Endodermal cell (in vitro differentiated cells): ENCODE data around the gene PDE4D. TPM values are rescaled to one million over a fixed set of nuclear protein-coding genes. Genes with fewer than 3 reads are reported as not detected.

ENCODE experiments used
- DNase-seq: peaks from one replicate; pipeline ENCODE4 v3.0.0-alpha.2; 2017
- H3K27ac ChIP-seq: 2 replicates; pipeline ENCODE4 v1.5.1; 2013; ENCODE audit warnings: mild to moderate bottlenecking, low read depth, low read length, moderate library complexity
- H3K27me3 ChIP-seq: 2 replicates; pipeline ENCODE4 v1.6.1; 2013; ENCODE audit warnings: mild to moderate bottlenecking, low read length, moderate library complexity; ENCODE audit not compliant: insufficient read depth, control insufficient read depth, poor library complexity, severe bottlenecking
- H3K36me3 ChIP-seq: 2 replicates; pipeline ENCODE4 v1.7.0; 2013; ENCODE audit warnings: mild to moderate bottlenecking, low read length, moderate library complexity; ENCODE audit not compliant: control insufficient read depth, insufficient read depth
- H3K4me1 ChIP-seq: one replicate; pipeline ENCODE4 v1.7.0; 2013; ENCODE audit warnings: low read length; ENCODE audit not compliant: control insufficient read depth, insufficient read depth
- H3K4me3 ChIP-seq: 2 replicates; pipeline ENCODE4 v1.5.1; 2013; ENCODE audit warnings: mild to moderate bottlenecking, low read length, moderate library complexity
- H3K9ac ChIP-seq: 2 replicates; pipeline ENCODE4 v1.6.1; 2013; ENCODE audit warnings: mild to moderate bottlenecking, low read length, moderate library complexity; ENCODE audit not compliant: poor library complexity, severe bottlenecking; ENCODE audit errors: extremely low read depth
- H3K9me3 ChIP-seq: 2 replicates; pipeline ENCODE4 v1.6.1; 2013; ENCODE audit warnings: mild to moderate bottlenecking, low read length, moderate library complexity; ENCODE audit not compliant: control insufficient read depth
- H3K27ac Mint-ChIP-seq: 2 replicates; pipeline ENCODE4 v1.8.0; 2020; ENCODE audit warnings: mixed read lengths
- H3K27me3 Mint-ChIP-seq: 2 replicates; pipeline ENCODE4 v1.8.0; 2021; ENCODE audit warnings: mild to moderate bottlenecking, mixed read lengths; ENCODE audit not compliant: insufficient read depth
- H3K36me3 Mint-ChIP-seq: 2 replicates; pipeline ENCODE4 v1.8.0; 2020; ENCODE audit warnings: low read depth, mixed read lengths
- H3K4me1 Mint-ChIP-seq: 2 replicates; pipeline ENCODE4 v1.8.0; 2020; ENCODE audit warnings: mixed read lengths
- H3K4me3 Mint-ChIP-seq: 2 replicates; pipeline ENCODE4 v1.8.0; 2020; ENCODE audit warnings: mild to moderate bottlenecking, moderate library complexity, mixed read lengths
- H3K9me3 Mint-ChIP-seq: 2 replicates; pipeline ENCODE4 v1.8.0; 2020; ENCODE audit warnings: mild to moderate bottlenecking, mixed read lengths
- CTCF ChIP-seq: fragments of 200-600 bp; sonication (generic); conservative IDR thresholded peaks from 2 replicates; pipeline ENCODE4 v1.5.0; 2021; ENCODE audit warnings: antibody characterized with exemption, mild to moderate bottlenecking
- WGBS, 2 experiments: methylation state at CpG; one replicate each; pipeline versions ENCODE4 v1.1.5 to v1.1.7; 2013; ENCODE audit warnings: missing lambda C conversion rate in 2 of 2, mixed read lengths in 1 of 2; ENCODE audit not compliant: insufficient coverage in 1 of 2, insufficient read length in 1 of 2; 5-methylcytosine and 5-hydroxymethylcytosine counted together
- total RNA-seq, 2 donors: library from RNA; stranded (reverse); fragmentation: NEBNext Ultra II Directional in 1 of 2; extraction: Animal tissue kit (Norgen Biotek cat#: 25700) in 1 of 2; gene quantifications; 2 replicates in 1 of 2; 3 replicates in 1 of 2; pipeline ENCODE4 v1.2.1, GENCODE V29; 2021

The PDE4D gene
- total RNA-seq, 2 donors from 2014 or later = 9.2 to 11.4 TPM

GRCh38 chr5:59608745-59609144 lies 284.8 kb downstream of the PDE4D start:
- 83 to 93% methylated on average over 1 to 2 of the region's 2 CpGs for WGBS, 2 experiments
- H3K36me3 ChIP-seq = no peaks in the 10 kb centered on the region
- no peak overlapping the region for H3K4me3 ChIP-seq
- no peaks in the 10 kb centered on the region for H3K4me1 ChIP-seq
- Mint-ChIP-seq H3K36me3 (no peaks in the 10 kb centered on the region), H3K27ac (no peak overlapping the region), H3K4me1 (peaks cover 11% of the 10 kb centered on the region), H3K27me3 (no peaks in the 10 kb centered on the region), H3K4me3 (no peak overlapping the region), H3K9me3 (no peaks in the 10 kb centered on the region)
- no peaks in the 10 kb centered on the region for H3K27me3 ChIP-seq
- no peak for DNase-seq
- H3K9ac ChIP-seq = no peak overlapping the region
- H3K27ac ChIP-seq = no peak overlapping the region
- TF ChIP-seq CTCF = no peak
- H3K9me3 ChIP-seq = no peaks in the 10 kb centered on the region

GRCh38 chr5:59607138-59607765 lies 286.3 kb downstream of the PDE4D start:
- Histone ChIP-seq H3K9ac (no peak overlapping the region), H3K27ac (no peak overlapping the region), H3K9me3 (no peaks in the 10 kb centered on the region), H3K4me1 (no peaks in the 10 kb centered on the region), H3K27me3 (no peaks in the 10 kb centered on the region), H3K4me3 (no peak overlapping the region), H3K36me3 (no peaks in the 10 kb centered on the region)
- TF ChIP-seq CTCF = no peak
- Mint-ChIP-seq H3K4me3 (no peak overlapping the region), H3K4me1 (peaks cover 11% of the 10 kb centered on the region), H3K9me3 (no peaks in the 10 kb centered on the region), H3K27me3 (no peaks in the 10 kb centered on the region), H3K27ac (no peak overlapping the region), H3K36me3 (no peaks in the 10 kb centered on the region)
- WGBS, 2 experiments = 81 to 93% methylated on average over 2 to 4 of the region's 4 CpGs
- no peak for DNase-seq

- Histone ChIP-seq H3K4me1 (no peaks in the 10 kb centered on the region), H3K9me3 (no peaks in the 10 kb centered on the region), H3K27ac (no peak overlapping the region), H3K27me3 (no peaks in the 10 kb centered on the region), H3K9ac (no peak overlapping the region), H3K36me3 (no peaks in the 10 kb centered on the region), H3K4me3 (no peak overlapping the region)
- no peak for TF ChIP-seq CTCF
- no peak for DNase-seq
- no peak overlapping the region for H3K27ac Mint-ChIP-seq
- no CpG with 5 or more reads among the region's 1 CpG for WGBS, 2 experiments
- no peaks in the 10 kb centered on the region for H3K9me3 Mint-ChIP-seq
- no peaks in the 10 kb centered on the region for H3K27me3 Mint-ChIP-seq
- H3K36me3 Mint-ChIP-seq = no peaks in the 10 kb centered on the region
- H3K4me1 Mint-ChIP-seq = peaks cover 18% of the 10 kb centered on the region
- H3K4me3 Mint-ChIP-seq = no peak overlapping the region
These were observed 287.6 kb downstream of the PDE4D start for GRCh38 chr5:59605915-59606314.
